Neural cell (in vitro differentiated cells): ENCODE data around the gene ADCY7. TPM values are rescaled to one million over a fixed set of nuclear protein-coding genes. Genes with fewer than 3 reads are reported as not detected.

Experiments used
- H2AFZ ChIP-seq: fragments of 200-600, 300-800 bp; sonication (generic), shearing (Covaris generic); 2 replicates; pipeline ENCODE4 v1.6.0; 2014; ENCODE audit warnings: low read depth, mild to moderate bottlenecking, antibody characterized with exemption, low read length, moderate library complexity
- H3F3A ChIP-seq: fragments of 200-600 bp; shearing (Covaris generic); 2 replicates; pipeline ENCODE4 v1.6.1; 2016; ENCODE audit warnings: mild to moderate bottlenecking, moderate library complexity, mixed read lengths, antibody characterized with exemption, low read length; ENCODE audit not compliant: insufficient read depth, poor library complexity, severe bottlenecking
- H3K27ac ChIP-seq: fragments of 200-600, 300-800 bp; sonication (generic), shearing (Covaris generic); 2 replicates; pipeline ENCODE4 v1.5.1; 2014; ENCODE audit warnings: mild to moderate bottlenecking, low read length, moderate library complexity
- H3K27me3 ChIP-seq: fragments of 300-800, 200-600 bp; sonication (generic), shearing (Covaris generic); 2 replicates; pipeline ENCODE4 v1.6.0; 2014; ENCODE audit warnings: mild to moderate bottlenecking, low read depth, low read length, moderate library complexity; ENCODE audit not compliant: insufficient read depth
- H3K36me3 ChIP-seq: fragments of 300-800, 200-600 bp; sonication (generic), shearing (Covaris generic); 2 replicates; pipeline ENCODE4 v1.5.1; 2014; ENCODE audit warnings: mild to moderate bottlenecking, antibody characterized with exemption, low read length, moderate library complexity; ENCODE audit not compliant: insufficient read depth
- H3K4me2 ChIP-seq: fragments of 300-800, 200-600 bp; sonication (generic), shearing (Covaris generic); 2 replicates; pipeline ENCODE4 v1.6.0; 2014; ENCODE audit warnings: mild to moderate bottlenecking, low read length
- H3K4me3 ChIP-seq: fragments of 300-800, 200-600 bp; sonication (generic), shearing (Covaris generic); 2 replicates; pipeline ENCODE4 v1.5.1; 2014; ENCODE audit warnings: mild to moderate bottlenecking, low read length, moderate library complexity
- H3K79me2 ChIP-seq: fragments of 200-600 bp; shearing (Covaris generic); replicated peaks from 2 replicates; pipeline ENCODE4 v1.6.0; 2014; ENCODE audit warnings: mild to moderate bottlenecking, low read length, moderate library complexity; ENCODE audit not compliant: insufficient read depth
- H3K9ac ChIP-seq: fragments of 300-800, 200-600 bp; sonication (generic), shearing (Covaris generic); 2 replicates; pipeline ENCODE4 v1.6.1; 2016; ENCODE audit warnings: mild to moderate bottlenecking, low read length, mixed read lengths
- H3K9me2 ChIP-seq: fragments of 200-600 bp; shearing (Covaris generic); 2 replicates; pipeline ENCODE4 v1.6.1; 2016; ENCODE audit warnings: mild to moderate bottlenecking, low read length, mixed read lengths; ENCODE audit not compliant: insufficient read depth
- H3K9me3 ChIP-seq: fragments of 200-600, 300-800 bp; sonication (generic), shearing (Covaris generic); 2 replicates; pipeline ENCODE4 v1.6.1; 2016; ENCODE audit warnings: mild to moderate bottlenecking, mixed run types, low read length, moderate library complexity, mixed read lengths
- H4K20me1 ChIP-seq: fragments of 200-600 bp; shearing (Covaris generic); 2 replicates; pipeline ENCODE4 v1.6.1; 2016; ENCODE audit warnings: mild to moderate bottlenecking, mixed run types; ENCODE audit not compliant: insufficient read depth
- CTCF ChIP-seq: fragments of 450-650 bp; IDR thresholded peaks from 2 replicates; pipeline ENCODE4 v1.5.1; 2014; ENCODE audit warnings: antibody characterized with exemption, mild to moderate bottlenecking, moderate library complexity; ENCODE audit not compliant: poor library complexity, severe bottlenecking
- EP300 ChIP-seq: fragments of 450-650 bp; conservative IDR thresholded peaks from 2 replicates; pipeline ENCODE4 v1.6.1; 2014; ENCODE audit warnings: antibody characterized with exemption, mild to moderate bottlenecking, moderate library complexity; ENCODE audit not compliant: poor library complexity, severe bottlenecking
- EZH2 ChIP-seq: fragments of 200-600, 300-800 bp; shearing (Covaris generic), sonication (generic); IDR thresholded peaks from 2 replicates; pipeline ENCODE4 v1.6.1; 2014; ENCODE audit warnings: antibody characterized with exemption, low read length, borderline replicate concordance, mild to moderate bottlenecking; ENCODE audit not compliant: insufficient read depth, poor library complexity, severe bottlenecking
- REST ChIP-seq: IDR thresholded peaks from 2 replicates; pipeline ENCODE4 v1.6.1; 2012; ENCODE audit warnings: borderline replicate concordance
- SMC3 ChIP-seq: fragments of 450-650 bp; conservative IDR thresholded peaks from 2 replicates; pipeline ENCODE4 v1.6.1; 2014; ENCODE audit warnings: antibody characterized with exemption, mild to moderate bottlenecking, moderate library complexity; ENCODE audit not compliant: poor library complexity
- TAF1 ChIP-seq: IDR thresholded peaks from 2 replicates; pipeline ENCODE4 v1.6.1; 2012; ENCODE audit warnings: low read depth
- polyA plus RNA-seq: library from polyadenylated mRNA; depleted of rRNA; stranded (reverse); fragments of >200 nt; gene quantifications from 2 replicates; pipeline ENCODE4 v1.2.3, GENCODE V29; 2014

The ADCY7 gene
- polyA plus RNA-seq, 1 donor from 2014 or later, result 2.0 TPM

- Histone ChIP-seq H3K9me3 (no peaks in the 10 kb centered on the region), H3K36me3 (no peaks in the 10 kb centered on the region), H3K9ac (no peak overlapping the region), H4K20me1 (no peaks in the 10 kb centered on the region), H3K4me3 (no peak overlapping the region), H2AFZ (no peak overlapping the region), H3F3A (no peaks in the 10 kb centered on the region), H3K4me2 (no peak overlapping the region), H3K27me3 (no peaks in the 10 kb centered on the region), H3K9me2 (no peaks in the 10 kb centered on the region), H3K27ac (no peak overlapping the region), H3K79me2 (no peaks in the 10 kb centered on the region)
- no peak for TF ChIP-seq EP300
- no peak for TF ChIP-seq TAF1
- no peak for TF ChIP-seq REST
- no peak for TF ChIP-seq CTCF
- TF ChIP-seq EZH2, result no peak
- no peak for TF ChIP-seq SMC3
Observed at GRCh38 chr16:50267151-50267631, 840 bp downstream of the ADCY7 start.

GRCh38 chr16:50267651-50268050 is 1.3 kb downstream of the ADCY7 start:
- no peak for TF ChIP-seq REST
- TF ChIP-seq EP300, result no peak
- H3K9ac ChIP-seq, result no peak overlapping the region
- H3K27me3 ChIP-seq, result no peaks in the 10 kb centered on the region
- no peaks in the 10 kb centered on the region for H3K9me2 ChIP-seq
- H3K4me3 ChIP-seq, result no peak overlapping the region
- H4K20me1 ChIP-seq, result no peaks in the 10 kb centered on the region
- no peaks in the 10 kb centered on the region for H3F3A ChIP-seq
- no peak overlapping the region for H3K4me2 ChIP-seq
- no peaks in the 10 kb centered on the region for H3K9me3 ChIP-seq
- H3K36me3 ChIP-seq, result no peaks in the 10 kb centered on the region
- no peak overlapping the region for H3K27ac ChIP-seq
- no peaks in the 10 kb centered on the region for H3K79me2 ChIP-seq
- H2AFZ ChIP-seq, result no peak overlapping the region
